SK-N-SH (cell line): ENCODE data around the gene ZNF804B. TPM values are rescaled to one million over a fixed set of nuclear protein-coding genes. Genes with fewer than 3 reads are reported as not detected.

Experiments
- CTCF ChIA-PET: fragments of 300-600, 350-600 bp; formaldehyde crosslinking; extraction: SDS; loops from one replicate; lab custom pipeline; 2021; lab: Yijun Ruan, JAX
- POLR2A ChIA-PET: fragments of 350-600 bp; sonication (Branson Sonifier 250); formaldehyde crosslinking; extraction: SDS; loops from one replicate; lab custom pipeline; 2020; ENCODE audit warnings: antibody characterized with exemption, inconsistent platforms; lab: Yijun Ruan, JAX
- DNase-seq: peaks from one replicate; pipeline ENCODE4 v3.0.0; 2012
- H2AFZ ChIP-seq: fragments of 200-600 bp; sonication (generic); 2 replicates; pipeline ENCODE4 v1.8.1; 2016; ENCODE audit warnings: antibody characterized with exemption, mild to moderate bottlenecking, low read depth
- H3F3A ChIP-seq: fragments of 200-600 bp; sonication (generic); replicated peaks from 2 replicates; pipeline ENCODE3; 2016; ENCODE audit warnings: antibody characterized with exemption, mild to moderate bottlenecking; ENCODE audit not compliant: insufficient read depth
- H3K27ac ChIP-seq, 2 experiments: fragments of 200-500 bp in 1 of 2; fragments of 200-600 bp in 1 of 2; sonication (Bioruptor generic) in 1 of 2; sonication (generic), shearing (Covaris generic) in 1 of 2; 2 replicates each; pipeline versions ENCODE4 v1.5.1 to v1.6.1; 2014 to 2016; ENCODE audit warnings: low read depth in 2 of 2, inconsistent platforms in 1 of 2, low read length in 1 of 2, mild to moderate bottlenecking in 1 of 2, mixed read lengths in 1 of 2
- H3K27me3 ChIP-seq: fragments of 200-600 bp; sonication (generic), shearing (Covaris generic); 2 replicates; pipeline ENCODE4 v1.6.1; 2016; ENCODE audit warnings: mixed run types; ENCODE audit not compliant: insufficient read depth
- H3K36me3 ChIP-seq, 2 experiments: fragments of 200-500 bp in 1 of 2; fragments of 200-600 bp in 1 of 2; sonication (Bioruptor generic) in 1 of 2; sonication (generic) in 1 of 2; replicated peaks in 1 of 2; 2 replicates each; pipeline versions ENCODE3 to v1.5.1; 2014 to 2016; ENCODE audit warnings: low read length in 1 of 2, mild to moderate bottlenecking in 1 of 2; ENCODE audit not compliant: insufficient read depth in 2 of 2, control insufficient read depth in 1 of 2
- H3K4me1 ChIP-seq, 2 experiments: fragments of 200-500 bp in 1 of 2; fragments of 200-600 bp in 1 of 2; sonication (Bioruptor generic) in 1 of 2; sonication (generic), shearing (Covaris generic) in 1 of 2; 2 replicates each; pipeline versions ENCODE4 v1.5.1 to v1.6.1; 2014 to 2016; ENCODE audit warnings: low read depth in 1 of 2, low read length in 1 of 2, mixed run types in 1 of 2; ENCODE audit not compliant: insufficient read depth in 2 of 2, control insufficient read depth in 1 of 2
- H3K4me2 ChIP-seq: fragments of 200-600 bp; sonication (generic), shearing (Covaris generic); 2 replicates; pipeline ENCODE4 v1.6.1; 2017; ENCODE audit warnings: mixed run types
- H3K4me3 ChIP-seq, 2 experiments: fragments of 200-500 bp in 1 of 2; fragments of 200-600 bp in 1 of 2; sonication (Bioruptor generic) in 1 of 2; sonication (generic), shearing (Covaris generic) in 1 of 2; 2 replicates each; pipeline versions ENCODE4 v1.5.1 to v1.8.1; 2014 to 2016; ENCODE audit warnings: low read depth in 2 of 2, inconsistent platforms in 1 of 2, low read length in 1 of 2, mild to moderate bottlenecking in 1 of 2, mixed read lengths in 1 of 2, moderate library complexity in 1 of 2
- H3K79me2 ChIP-seq: fragments of 200-600 bp; sonication (generic); 2 replicates; pipeline ENCODE4 v1.8.1; 2017; ENCODE audit warnings: mild to moderate bottlenecking; ENCODE audit not compliant: insufficient read depth
- H3K9ac ChIP-seq: fragments of 200-600 bp; sonication (generic); 2 replicates; pipeline ENCODE4 v1.6.1; 2017; ENCODE audit warnings: mixed run types
- H3K9me2 ChIP-seq: fragments of 200-600 bp; sonication (generic); 2 replicates; pipeline ENCODE4 v1.6.1; 2017; ENCODE audit warnings: mixed run types
- H3K9me3 ChIP-seq: fragments of 200-600 bp; sonication (generic); 2 replicates; pipeline ENCODE4 v1.6.1; 2017; ENCODE audit warnings: mixed run types, mild to moderate bottlenecking, moderate library complexity
- H4K20me1 ChIP-seq: fragments of 200-600 bp; sonication (generic); 2 replicates; pipeline ENCODE4 v1.6.1; 2017; ENCODE audit warnings: mild to moderate bottlenecking, mixed run types; ENCODE audit not compliant: insufficient read depth
- CHD2 ChIP-seq: fragments of 150-350 bp; IDR thresholded peaks from 2 replicates; pipeline ENCODE4 v1.6.1; 2018; ENCODE audit warnings: low read length; ENCODE audit not compliant: partially characterized antibody
- EP300 ChIP-seq, 2 experiments: IDR thresholded peaks; 2 replicates each; pipeline versions ENCODE4 v1.4.0 to v1.6.1; 2012; ENCODE audit warnings: borderline replicate concordance in 1 of 2, low read depth in 1 of 2, low read length in 1 of 2
- FOXJ3 ChIP-seq: sonication (generic); formaldehyde crosslinking; IDR thresholded peaks from 2 replicates; pipeline ENCODE4 v1.5.1; 2020; ENCODE audit warnings: mild to moderate bottlenecking, missing genetic modification reagents
- FOXM1 ChIP-seq: IDR thresholded peaks from 2 replicates; pipeline ENCODE4 v1.4.0; 2012; ENCODE audit warnings: low read depth, mild to moderate bottlenecking
- GABPA ChIP-seq: IDR thresholded peaks from 2 replicates; pipeline ENCODE4 v1.4.0; 2012; ENCODE audit warnings: low read depth, mild to moderate bottlenecking
- GATA2 ChIP-seq: sonication (generic); formaldehyde crosslinking; IDR thresholded peaks from 2 replicates; pipeline ENCODE4 v1.5.0; 2020; ENCODE audit warnings: mild to moderate bottlenecking, missing genetic modification reagents
- JUND ChIP-seq: IDR thresholded peaks from 2 replicates; pipeline ENCODE4 v1.4.0; 2012
- MXI1 ChIP-seq: IDR thresholded peaks from 2 replicates; pipeline ENCODE4 v1.6.1; 2012; ENCODE audit warnings: mild to moderate bottlenecking, low read depth, low read length, improper control_type of control experiment
- NFIC ChIP-seq: IDR thresholded peaks from 2 replicates; pipeline ENCODE4 v1.4.0; 2012; ENCODE audit warnings: borderline replicate concordance
- NRF1 ChIP-seq: IDR thresholded peaks from 2 replicates; pipeline ENCODE4 v1.6.1; 2012; ENCODE audit warnings: low read depth, mild to moderate bottlenecking, low read length
- POLR2AphosphoS5 ChIP-seq: IDR thresholded peaks from 2 replicates; pipeline ENCODE4 v1.6.1; 2012; ENCODE audit warnings: low read depth, low read length
- RAD21 ChIP-seq: IDR thresholded peaks from 2 replicates; pipeline ENCODE4 v1.6.1; 2012; ENCODE audit warnings: mild to moderate bottlenecking, low read length
- RCOR1 ChIP-seq: fragments of 150-350 bp; IDR thresholded peaks from 2 replicates; pipeline ENCODE4 v1.6.1; 2017; ENCODE audit warnings: antibody characterized with exemption, low read length
- SIN3A ChIP-seq: IDR thresholded peaks from 2 replicates; pipeline ENCODE4 v1.6.1; 2012; ENCODE audit warnings: low read depth, mild to moderate bottlenecking, low read length, moderate library complexity, borderline replicate concordance
- SMC3 ChIP-seq: IDR thresholded peaks from 2 replicates; pipeline ENCODE4 v1.6.1; 2012; ENCODE audit warnings: low read depth, low read length, improper control_type of control experiment
- TEAD4 ChIP-seq: IDR thresholded peaks from 2 replicates; pipeline ENCODE4 v1.4.0; 2012; ENCODE audit warnings: mild to moderate bottlenecking, borderline replicate concordance; ENCODE audit not compliant: insufficient read depth
- WGBS: methylation state at CpG from one replicate; pipeline ENCODE4 v1.1.6; 2017; ENCODE audit warnings: low lambda C conversion rate; 5-methylcytosine and 5-hydroxymethylcytosine counted together
- polyA plus RNA-seq, 3 experiments: library from polyadenylated mRNA; depleted of rRNA; stranded (reverse); fragments of >200 nt; gene quantifications; 2 replicates each; pipeline ENCODE4 v1.2.3, GENCODE V29; 2012
- TF ChIP-seq, protein P1 (sequence below): fragments of 150-350 bp; IDR thresholded peaks from 2 replicates; pipeline ENCODE4 v1.6.1; 2017; ENCODE audit warnings: antibody characterized with exemption, low read length, low read depth, borderline replicate concordance
- TF ChIP-seq, protein P2 (sequence below): fragments of 150-350 bp; IDR thresholded peaks from 2 replicates; pipeline ENCODE4 v1.6.1; 2016; ENCODE audit warnings: mild to moderate bottlenecking, low read depth, low read length
- TF ChIP-seq, protein P3 (sequence below): IDR thresholded peaks from 2 replicates; pipeline ENCODE4 v1.4.0; 2012; ENCODE audit warnings: low read depth, borderline replicate concordance
- TF ChIP-seq, protein P4 (sequence below): IDR thresholded peaks from 2 replicates; pipeline ENCODE4 v1.4.0; 2012; ENCODE audit warnings: low read depth
- TF ChIP-seq, protein P5 (sequence below): IDR thresholded peaks from 2 replicates; pipeline ENCODE4 v1.4.0; 2012; ENCODE audit warnings: low read depth, borderline replicate concordance

Gene ZNF804B
- polyA plus RNA-seq, 1 of the 3 experiments (the other 2 are of a cell fraction): not detected

DNA sequence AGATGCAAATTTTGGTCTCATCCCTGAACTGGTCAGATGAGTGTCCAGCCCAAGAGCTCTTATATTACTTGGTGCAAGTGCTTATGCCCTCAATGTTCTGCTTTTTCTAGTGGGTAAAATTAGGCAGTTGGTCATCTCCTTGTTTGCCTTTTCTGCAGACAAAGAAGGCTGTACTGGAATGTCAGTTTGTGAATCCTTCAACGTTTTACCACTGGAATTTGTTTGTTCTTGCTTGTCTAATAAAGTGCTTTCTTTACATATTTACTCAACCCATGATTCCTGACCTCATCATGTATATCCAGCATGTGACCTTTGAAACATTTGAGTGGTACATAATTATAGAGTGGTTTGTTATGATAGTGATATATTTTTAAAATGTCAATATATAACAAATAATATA is 268.3 kb downstream of the ZNF804B start (continued):
- TF ChIP-seq, protein P1, sequence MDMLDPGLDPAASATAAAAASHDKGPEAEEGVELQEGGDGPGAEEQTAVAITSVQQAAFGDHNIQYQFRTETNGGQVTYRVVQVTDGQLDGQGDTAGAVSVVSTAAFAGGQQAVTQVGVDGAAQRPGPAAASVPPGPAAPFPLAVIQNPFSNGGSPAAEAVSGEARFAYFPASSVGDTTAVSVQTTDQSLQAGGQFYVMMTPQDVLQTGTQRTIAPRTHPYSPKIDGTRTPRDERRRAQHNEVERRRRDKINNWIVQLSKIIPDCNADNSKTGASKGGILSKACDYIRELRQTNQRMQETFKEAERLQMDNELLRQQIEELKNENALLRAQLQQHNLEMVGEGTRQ: no peak

DNA sequence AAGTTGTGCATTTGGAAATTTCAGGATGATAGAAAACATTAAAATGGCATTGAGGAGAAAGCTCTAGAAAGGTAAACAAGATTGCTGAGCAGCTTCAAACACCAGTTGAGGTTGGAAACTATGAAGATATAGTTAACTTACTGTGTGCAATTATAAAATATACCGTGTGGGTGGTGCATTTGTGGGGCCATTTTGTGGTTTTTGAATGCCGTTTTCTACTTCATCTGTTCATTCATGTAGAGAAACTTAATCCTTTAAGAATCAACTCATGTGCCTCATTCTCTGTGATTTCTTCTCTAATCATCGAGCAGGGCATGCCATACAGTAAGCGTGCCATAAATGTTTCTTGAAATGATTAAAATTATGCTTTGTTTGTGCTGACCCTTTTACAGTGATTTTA is 268.8 kb downstream of the ZNF804B start:
- Histone ChIP-seq H2AFZ (no peak overlapping the region), H3K9ac (no peak overlapping the region), H3K27me3 (no peaks in the 10 kb centered on the region), H3K79me2 (no peaks in the 10 kb centered on the region), H3K27ac (no peak overlapping the region), H3K4me3 (no peak overlapping the region), H3K4me2 (no peak overlapping the region), H4K20me1 (no peaks in the 10 kb centered on the region), H3K36me3 (no peaks in the 10 kb centered on the region), H3K9me3 (no peaks in the 10 kb centered on the region), H3F3A (no peaks in the 10 kb centered on the region), H3K9me2 (no peaks in the 10 kb centered on the region), H3K4me1 (no peaks in the 10 kb centered on the region)
- POLR2A ChIA-PET: no interaction called here
- WGBS: 33% methylated on average over 4 of the region's 4 CpGs
- TF ChIP-seq TEAD4 (no peak), NRF1 (no peak), POLR2AphosphoS5 (no peak), GATA2 (CRISPR knock-in tag) (no peak), GABPA (no peak), RAD21 (no peak)
- TF ChIP-seq, protein P2, sequence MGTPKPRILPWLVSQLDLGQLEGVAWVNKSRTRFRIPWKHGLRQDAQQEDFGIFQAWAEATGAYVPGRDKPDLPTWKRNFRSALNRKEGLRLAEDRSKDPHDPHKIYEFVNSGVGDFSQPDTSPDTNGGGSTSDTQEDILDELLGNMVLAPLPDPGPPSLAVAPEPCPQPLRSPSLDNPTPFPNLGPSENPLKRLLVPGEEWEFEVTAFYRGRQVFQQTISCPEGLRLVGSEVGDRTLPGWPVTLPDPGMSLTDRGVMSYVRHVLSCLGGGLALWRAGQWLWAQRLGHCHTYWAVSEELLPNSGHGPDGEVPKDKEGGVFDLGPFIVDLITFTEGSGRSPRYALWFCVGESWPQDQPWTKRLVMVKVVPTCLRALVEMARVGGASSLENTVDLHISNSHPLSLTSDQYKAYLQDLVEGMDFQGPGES: no peak
- TF ChIP-seq, protein P3, sequence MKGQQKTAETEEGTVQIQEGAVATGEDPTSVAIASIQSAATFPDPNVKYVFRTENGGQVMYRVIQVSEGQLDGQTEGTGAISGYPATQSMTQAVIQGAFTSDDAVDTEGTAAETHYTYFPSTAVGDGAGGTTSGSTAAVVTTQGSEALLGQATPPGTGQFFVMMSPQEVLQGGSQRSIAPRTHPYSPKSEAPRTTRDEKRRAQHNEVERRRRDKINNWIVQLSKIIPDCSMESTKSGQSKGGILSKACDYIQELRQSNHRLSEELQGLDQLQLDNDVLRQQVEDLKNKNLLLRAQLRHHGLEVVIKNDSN: no peak
- TF ChIP-seq, protein P4, sequence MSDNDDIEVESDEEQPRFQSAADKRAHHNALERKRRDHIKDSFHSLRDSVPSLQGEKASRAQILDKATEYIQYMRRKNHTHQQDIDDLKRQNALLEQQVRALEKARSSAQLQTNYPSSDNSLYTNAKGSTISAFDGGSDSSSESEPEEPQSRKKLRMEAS: no peak
- CTCF ChIA-PET: interaction anchor here (1.8 kb wide), 1 partner anchor 9 kb away, joined by 4 read pairs; no protein-coding TSS in a partner anchor
- no peak for DNase-seq

DNA sequence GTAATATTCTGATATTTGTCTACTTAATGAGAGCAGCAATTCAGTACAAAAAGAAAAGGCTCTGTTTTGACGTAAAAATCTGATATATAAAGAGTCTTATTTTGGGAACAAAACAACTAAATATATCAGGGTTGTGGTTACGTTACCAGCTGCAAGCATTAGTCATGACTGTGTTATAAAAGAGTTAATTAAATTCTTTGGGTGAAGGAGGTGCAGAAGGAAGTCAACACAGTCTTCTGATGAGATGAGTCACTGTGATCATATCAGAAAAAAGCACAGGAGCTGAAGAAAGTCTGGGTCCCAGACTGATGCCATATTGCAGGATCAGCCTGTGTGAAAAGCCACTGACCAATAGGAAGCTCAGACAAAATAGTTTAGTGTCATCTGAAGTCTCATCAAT is 270.4 kb downstream of the ZNF804B start:
- H3K9me3 ChIP-seq: no peaks in the 10 kb centered on the region
- ChIA-PET POLR2A (no interaction called here), CTCF (interaction anchor here (0.7 kb wide), 1 partner anchor 170 kb away, joined by 3 read pairs; no protein-coding TSS in a partner anchor)
- H3K79me2 ChIP-seq: no peaks in the 10 kb centered on the region
- H3K4me1 ChIP-seq: no peaks in the 10 kb centered on the region
- no peaks in the 10 kb centered on the region for H4K20me1 ChIP-seq
- no peak overlapping the region for H3K4me3 ChIP-seq
- WGBS: 4% methylated on average over 2 of the region's 2 CpGs
- no peak overlapping the region for H3K27ac ChIP-seq
- no peaks in the 10 kb centered on the region for H3K27me3 ChIP-seq
- H3K9ac ChIP-seq: no peak overlapping the region
- H2AFZ ChIP-seq: no peak overlapping the region
- H3F3A ChIP-seq: no peaks in the 10 kb centered on the region
- H3K36me3 ChIP-seq: no peaks in the 10 kb centered on the region
- no peak overlapping the region for H3K4me2 ChIP-seq
- H3K9me2 ChIP-seq: no peaks in the 10 kb centered on the region
- DNase-seq: no peak
- TF ChIP-seq SIN3A: no peak
- no peak for TF ChIP-seq RCOR1
- TF ChIP-seq POLR2AphosphoS5: no peak
- TF ChIP-seq, protein P5, sequence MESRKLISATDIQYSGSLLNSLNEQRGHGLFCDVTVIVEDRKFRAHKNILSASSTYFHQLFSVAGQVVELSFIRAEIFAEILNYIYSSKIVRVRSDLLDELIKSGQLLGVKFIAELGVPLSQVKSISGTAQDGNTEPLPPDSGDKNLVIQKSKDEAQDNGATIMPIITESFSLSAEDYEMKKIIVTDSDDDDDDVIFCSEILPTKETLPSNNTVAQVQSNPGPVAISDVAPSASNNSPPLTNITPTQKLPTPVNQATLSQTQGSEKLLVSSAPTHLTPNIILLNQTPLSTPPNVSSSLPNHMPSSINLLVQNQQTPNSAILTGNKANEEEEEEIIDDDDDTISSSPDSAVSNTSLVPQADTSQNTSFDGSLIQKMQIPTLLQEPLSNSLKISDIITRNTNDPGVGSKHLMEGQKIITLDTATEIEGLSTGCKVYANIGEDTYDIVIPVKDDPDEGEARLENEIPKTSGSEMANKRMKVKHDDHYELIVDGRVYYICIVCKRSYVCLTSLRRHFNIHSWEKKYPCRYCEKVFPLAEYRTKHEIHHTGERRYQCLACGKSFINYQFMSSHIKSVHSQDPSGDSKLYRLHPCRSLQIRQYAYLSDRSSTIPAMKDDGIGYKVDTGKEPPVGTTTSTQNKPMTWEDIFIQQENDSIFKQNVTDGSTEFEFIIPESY: no peak
- no peak for TF ChIP-seq EP300 (IDR thresholded peaks at IDR 0.05; ENCODE audit: borderline replicate concordance in 1 of 2, low read depth in 1 of 2, low read length in 1 of 2)
- no peak for TF ChIP-seq SMC3
- TF ChIP-seq FOXJ3 (CRISPR knock-in tag): no peak
- TF ChIP-seq RAD21: no peak
- no peak for TF ChIP-seq NFIC
- no peak for TF ChIP-seq CHD2
- peak; percentile 33; the same call in 1 of the 2 replicates for TF ChIP-seq JUND
- no peak for TF ChIP-seq MXI1
- TF ChIP-seq, protein P1: no peak
- TF ChIP-seq FOXM1: no peak
